WTC11 (cell line): Measurements from ENCODE around the gene DNTT. TPM values are rescaled to one million over a fixed set of nuclear protein-coding genes. Genes with fewer than 3 reads are reported as not detected.

Experiments
- ATAC-seq: fragments of 200-7000 bp; cut with Tn5 transposase; 2 replicates; pipeline ENCODE4 v1.10.0; 2021; ENCODE audit warnings: mild to moderate bottlenecking, moderate library complexity
- CTCF ChIA-PET: fragments of 300-600 bp; sonication (Branson Sonifier 250); formaldehyde crosslinking; loops from one replicate; lab custom pipeline; 2021; ENCODE audit warnings: antibody characterized with exemption; lab: Charles Lee
- POLR2A ChIA-PET: fragments of 350-600 bp; sonication (Branson Sonifier 250); formaldehyde crosslinking; loops from one replicate; lab custom pipeline; 2021; ENCODE audit warnings: antibody characterized with exemption; lab: Charles Lee
- DNase-seq: peaks from one replicate; pipeline ENCODE4 v3.0.0; 2021; ENCODE audit warnings: low spot score
- H3K27ac Mint-ChIP-seq: 2 replicates; pipeline ENCODE4 v1.8.0; 2021; ENCODE audit warnings: mixed read lengths
- H3K27me3 Mint-ChIP-seq: 2 replicates; pipeline ENCODE4 v1.8.0; 2021; ENCODE audit warnings: low read depth, mild to moderate bottlenecking, moderate library complexity, mixed read lengths
- H3K36me3 Mint-ChIP-seq: 2 replicates; pipeline ENCODE4 v1.8.0; 2021; ENCODE audit warnings: mixed read lengths
- H3K4me1 Mint-ChIP-seq: 2 replicates; pipeline ENCODE4 v1.8.0; 2022; ENCODE audit warnings: mixed read lengths
- H3K4me3 Mint-ChIP-seq: 2 replicates; pipeline ENCODE4 v1.8.0; 2021; ENCODE audit warnings: mild to moderate bottlenecking, moderate library complexity, mixed read lengths
- H3K9me3 Mint-ChIP-seq: 2 replicates; pipeline ENCODE4 v1.8.0; 2021; ENCODE audit warnings: mixed read lengths
- ATF1 ChIP-seq: sonication (generic); formaldehyde crosslinking; IDR thresholded peaks from 2 replicates; pipeline ENCODE4 v1.8.1; 2023; ENCODE audit warnings: mild to moderate bottlenecking, moderate library complexity, missing genetic modification reagents
- ATF6 ChIP-seq: sonication (generic); formaldehyde crosslinking; IDR thresholded peaks from 2 replicates; pipeline ENCODE4 v1.8.1; 2023; ENCODE audit warnings: mild to moderate bottlenecking, missing genetic modification reagents
- CREM ChIP-seq: sonication (generic); formaldehyde crosslinking; IDR thresholded peaks from 2 replicates; pipeline ENCODE4 v1.8.1; 2022; ENCODE audit warnings: mild to moderate bottlenecking, missing genetic modification reagents, moderate library complexity
- JAZF1 ChIP-seq: fragments of 250-450 bp; sonication (Bioruptor Pico); IDR thresholded peaks from 2 replicates; pipeline ENCODE4 v1.9.0; 2021; ENCODE audit warnings: moderate library complexity, mild to moderate bottlenecking, inconsistent platforms
- NFE2L1 ChIP-seq: sonication (generic); formaldehyde crosslinking; IDR thresholded peaks from 2 replicates; pipeline ENCODE4 v1.8.1; 2023; ENCODE audit warnings: missing genetic modification reagents
- NR2C2 ChIP-seq: sonication (generic); formaldehyde crosslinking; IDR thresholded peaks from 2 replicates; pipeline ENCODE4 v1.8.0; 2022; ENCODE audit warnings: mild to moderate bottlenecking, missing genetic modification reagents
- SOX15 ChIP-seq: fragments of 250-450 bp; sonication (Bioruptor Pico); IDR thresholded peaks from 2 replicates; pipeline ENCODE4 v1.9.0; 2021; ENCODE audit warnings: mild to moderate bottlenecking
- ZNF219 ChIP-seq: sonication (generic); formaldehyde crosslinking; IDR thresholded peaks from 2 replicates; pipeline ENCODE4 v1.8.0; 2023; ENCODE audit warnings: missing genetic modification reagents, mild to moderate bottlenecking, borderline replicate concordance
- ZNF512 ChIP-seq: sonication (generic); formaldehyde crosslinking; IDR thresholded peaks from 2 replicates; pipeline ENCODE4 v1.8.1; 2022; ENCODE audit warnings: missing genetic modification reagents, borderline replicate concordance
- total RNA-seq: library from RNA; stranded (reverse); gene quantifications from 3 replicates; pipeline ENCODE4 v1.2.3, GENCODE V29; 2021
- TF ChIP-seq, protein P1 (sequence below): sonication (generic); formaldehyde crosslinking; IDR thresholded peaks from 2 replicates; pipeline ENCODE4 v1.8.0; 2022; ENCODE audit warnings: mild to moderate bottlenecking, missing genetic modification reagents
- TF ChIP-seq, protein P2 (sequence below): sonication (generic); formaldehyde crosslinking; IDR thresholded peaks from 2 replicates; pipeline ENCODE4 v1.8.1; 2022; ENCODE audit warnings: mild to moderate bottlenecking, moderate library complexity, missing genetic modification reagents
- TF ChIP-seq, protein P3 (sequence below): fragments of 200-600 bp; IDR thresholded peaks from 2 replicates; pipeline ENCODE4 v1.8.0; 2022; ENCODE audit warnings: antibody characterized with exemption
- TF ChIP-seq, protein P4 (sequence below): fragments of 250-450 bp; sonication (Bioruptor Pico); IDR thresholded peaks from 2 replicates; pipeline ENCODE4 v1.8.0; 2021; ENCODE audit warnings: mild to moderate bottlenecking

DNTT gene
- total RNA-seq, 1 experiment from 2014 or later = not detected

DNA sequence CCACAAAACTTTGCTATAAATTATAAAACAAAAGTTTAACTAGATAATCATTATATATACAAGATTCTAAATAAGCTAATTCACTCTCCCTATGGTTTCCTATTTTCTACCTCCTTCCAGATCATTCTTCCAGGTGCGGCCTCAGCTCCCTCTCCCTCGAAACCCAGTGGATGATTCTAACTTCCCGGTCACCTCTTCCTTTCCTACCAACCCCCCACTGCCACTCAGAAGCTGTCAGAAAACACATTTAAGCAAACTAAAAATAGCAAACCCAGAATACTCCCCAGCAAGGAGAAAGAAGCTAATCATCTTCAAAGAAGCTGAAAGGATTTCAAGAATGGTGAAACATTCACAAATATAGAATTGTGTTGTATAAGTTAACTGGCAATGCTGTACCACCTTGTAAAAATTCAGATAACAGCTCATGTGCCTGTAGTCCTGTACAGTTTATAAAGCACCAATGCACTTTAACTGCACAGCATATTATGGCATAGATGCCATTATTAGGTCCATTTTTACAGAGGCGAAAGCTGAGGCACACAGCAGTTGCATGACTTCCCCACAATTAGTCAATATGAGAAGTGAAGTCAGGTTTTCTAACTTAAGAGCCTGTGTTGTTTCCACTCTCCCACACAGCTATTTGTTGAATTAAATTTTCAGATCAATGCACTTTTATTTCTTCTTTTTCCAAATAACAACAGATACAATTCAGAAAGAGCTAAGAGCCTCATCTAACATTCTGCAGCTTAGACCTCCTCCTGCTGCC, 13.7 kb upstream of the DNTT start:
- Mint-ChIP-seq H3K36me3 (no peaks in the 10 kb centered on the region), H3K27me3 (no peaks in the 10 kb centered on the region)
- POLR2A ChIA-PET = no interaction called here
- TF ChIP-seq, protein P1, sequence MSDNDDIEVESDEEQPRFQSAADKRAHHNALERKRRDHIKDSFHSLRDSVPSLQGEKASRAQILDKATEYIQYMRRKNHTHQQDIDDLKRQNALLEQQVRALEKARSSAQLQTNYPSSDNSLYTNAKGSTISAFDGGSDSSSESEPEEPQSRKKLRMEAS (CRISPR knock-in tag) = no peak
- no peak for TF ChIP-seq NFE2L1 (CRISPR knock-in tag)
- TF ChIP-seq CREM (CRISPR knock-in tag) = no peak
- TF ChIP-seq JAZF1 = no peak
- no peak for TF ChIP-seq ATF6 (CRISPR knock-in tag)
- TF ChIP-seq ATF1 (CRISPR knock-in tag) = no peak
- TF ChIP-seq ZNF512 (CRISPR knock-in tag) = no peak
- no peak for TF ChIP-seq SOX15 (CRISPR knock-in tag)
- TF ChIP-seq, protein P2, sequence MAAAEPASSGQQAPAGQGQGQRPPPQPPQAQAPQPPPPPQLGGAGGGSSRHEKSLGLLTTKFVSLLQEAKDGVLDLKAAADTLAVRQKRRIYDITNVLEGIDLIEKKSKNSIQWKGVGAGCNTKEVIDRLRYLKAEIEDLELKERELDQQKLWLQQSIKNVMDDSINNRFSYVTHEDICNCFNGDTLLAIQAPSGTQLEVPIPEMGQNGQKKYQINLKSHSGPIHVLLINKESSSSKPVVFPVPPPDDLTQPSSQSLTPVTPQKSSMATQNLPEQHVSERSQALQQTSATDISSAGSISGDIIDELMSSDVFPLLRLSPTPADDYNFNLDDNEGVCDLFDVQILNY = no peak
- TF ChIP-seq, all 79 proteins: peak for 0
- Mint-ChIP-seq H3K27ac (no peak overlapping the region), H3K9me3 (no peaks in the 10 kb centered on the region), H3K4me1 (peaks cover 24% of the 10 kb centered on the region), H3K4me3 (no peak overlapping the region)
- DNase-seq = no peak
- CTCF ChIA-PET = interaction anchor here (0.8 to 5.9 kb wide), 6 partner anchors 9 to 597 kb away, joined by 3 to 110 read pairs (median 3); partner anchors contain the start of genes DNTT and TCTN3
- no peak for ATAC-seq

DNA sequence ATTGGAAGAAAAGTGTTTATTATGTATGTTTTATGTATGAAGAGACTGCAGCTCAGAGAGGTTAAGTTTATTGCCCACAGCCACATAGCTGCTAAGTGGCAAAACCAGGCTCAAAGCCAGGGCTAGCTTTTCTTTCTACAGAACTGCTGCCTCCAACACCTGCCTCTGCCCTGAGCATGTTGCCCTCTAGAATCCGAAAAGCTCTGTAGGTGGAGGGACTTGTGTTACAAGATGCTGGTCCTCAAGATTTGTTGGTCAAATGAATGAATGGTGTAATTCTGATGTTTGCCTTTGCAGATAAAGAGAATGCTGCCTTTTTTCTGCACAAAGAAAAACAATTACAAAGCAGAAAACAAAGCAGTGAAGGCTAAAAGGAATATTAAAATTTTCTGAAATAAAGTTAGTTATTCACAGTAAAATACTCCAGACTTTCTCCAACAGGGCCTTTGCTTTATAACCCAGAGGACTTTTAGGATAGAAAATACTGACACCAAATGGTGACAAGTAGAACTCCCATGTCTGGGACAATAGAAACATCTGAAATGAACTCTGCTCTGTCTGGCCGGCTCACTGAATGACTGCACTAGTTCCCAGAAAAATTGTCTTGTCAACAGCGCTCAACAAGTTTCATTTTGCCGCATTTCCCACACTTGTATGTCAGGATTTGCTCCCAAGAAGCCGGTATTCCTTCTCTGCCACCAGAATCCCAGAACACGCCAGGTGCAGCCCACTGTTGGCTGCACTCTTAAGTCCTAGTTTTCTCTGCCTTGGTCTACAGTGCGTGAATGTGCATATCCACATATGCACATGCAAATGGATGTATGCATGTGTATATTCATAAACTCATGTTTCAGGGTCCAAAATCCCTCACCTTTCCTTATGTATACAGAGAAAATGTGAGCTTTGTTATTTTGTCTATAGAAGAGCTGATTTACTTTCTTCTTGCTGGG, 11.0 kb upstream of the DNTT start:
- no peaks in the 10 kb centered on the region for H3K36me3 Mint-ChIP-seq
- ChIA-PET POLR2A (no interaction called here), CTCF (interaction anchor here (0.6 to 5.9 kb wide), 8 partner anchors 10 to 276 kb away, joined by 3 to 110 read pairs (median 4); no protein-coding TSS in a partner anchor)
- no peak overlapping the region for H3K4me3 Mint-ChIP-seq
- H3K4me1 Mint-ChIP-seq = peaks cover 13% of the 10 kb centered on the region
- H3K27me3 Mint-ChIP-seq = no peaks in the 10 kb centered on the region
- ATAC-seq (peak; percentile 98), DNase-seq (no peak)
- H3K9me3 Mint-ChIP-seq = no peaks in the 10 kb centered on the region
- TF ChIP-seq, protein P3, sequence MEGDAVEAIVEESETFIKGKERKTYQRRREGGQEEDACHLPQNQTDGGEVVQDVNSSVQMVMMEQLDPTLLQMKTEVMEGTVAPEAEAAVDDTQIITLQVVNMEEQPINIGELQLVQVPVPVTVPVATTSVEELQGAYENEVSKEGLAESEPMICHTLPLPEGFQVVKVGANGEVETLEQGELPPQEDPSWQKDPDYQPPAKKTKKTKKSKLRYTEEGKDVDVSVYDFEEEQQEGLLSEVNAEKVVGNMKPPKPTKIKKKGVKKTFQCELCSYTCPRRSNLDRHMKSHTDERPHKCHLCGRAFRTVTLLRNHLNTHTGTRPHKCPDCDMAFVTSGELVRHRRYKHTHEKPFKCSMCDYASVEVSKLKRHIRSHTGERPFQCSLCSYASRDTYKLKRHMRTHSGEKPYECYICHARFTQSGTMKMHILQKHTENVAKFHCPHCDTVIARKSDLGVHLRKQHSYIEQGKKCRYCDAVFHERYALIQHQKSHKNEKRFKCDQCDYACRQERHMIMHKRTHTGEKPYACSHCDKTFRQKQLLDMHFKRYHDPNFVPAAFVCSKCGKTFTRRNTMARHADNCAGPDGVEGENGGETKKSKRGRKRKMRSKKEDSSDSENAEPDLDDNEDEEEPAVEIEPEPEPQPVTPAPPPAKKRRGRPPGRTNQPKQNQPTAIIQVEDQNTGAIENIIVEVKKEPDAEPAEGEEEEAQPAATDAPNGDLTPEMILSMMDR = no peak
- no peak for TF ChIP-seq ATF6 (CRISPR knock-in tag)
- TF ChIP-seq, protein P4, sequence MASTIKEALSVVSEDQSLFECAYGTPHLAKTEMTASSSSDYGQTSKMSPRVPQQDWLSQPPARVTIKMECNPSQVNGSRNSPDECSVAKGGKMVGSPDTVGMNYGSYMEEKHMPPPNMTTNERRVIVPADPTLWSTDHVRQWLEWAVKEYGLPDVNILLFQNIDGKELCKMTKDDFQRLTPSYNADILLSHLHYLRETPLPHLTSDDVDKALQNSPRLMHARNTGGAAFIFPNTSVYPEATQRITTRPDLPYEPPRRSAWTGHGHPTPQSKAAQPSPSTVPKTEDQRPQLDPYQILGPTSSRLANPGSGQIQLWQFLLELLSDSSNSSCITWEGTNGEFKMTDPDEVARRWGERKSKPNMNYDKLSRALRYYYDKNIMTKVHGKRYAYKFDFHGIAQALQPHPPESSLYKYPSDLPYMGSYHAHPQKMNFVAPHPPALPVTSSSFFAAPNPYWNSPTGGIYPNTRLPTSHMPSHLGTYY (CRISPR knock-in tag) = no peak
- TF ChIP-seq NR2C2 (CRISPR knock-in tag) = no peak
- TF ChIP-seq ZNF219 (CRISPR knock-in tag) = no peak
- H3K27ac Mint-ChIP-seq = no peak overlapping the region
